ENCODE measurements around the gene ATP2C1.
"Not testable (repeated sequence)": the region's sequence is repeated elsewhere in the genome, so short reads cannot be mapped to it uniquely, and the experiment has no call there.

The ATP2C1 gene

GRCh38 chr3:130893376-130894129, at the start of gene ATP2C1:
TSS of gene ATP2C1 (plus strand) at chr3:130894084. CDS start at chr3:130894770, 686 bp downstream.
- DNase-seq (ENCODE audit: low read depth in 2 of 3, low spot score in 1 of 3) = peak; percentile 80 to 88 (median 83)

- DNase-seq (ENCODE audit: low read depth in 2 of 3, low spot score in 1 of 3) = no peak
Measured at GRCh38 chr3:130844462-130844861, 49.4 kb upstream of the ATP2C1 start.

GRCh38 chr3:130846181-130846580, 47.7 kb upstream of the ATP2C1 start:
- no peak for DNase-seq (ENCODE audit: low read depth in 2 of 3, low spot score in 1 of 3)

GRCh38 chr3:130849091-130849552, 44.8 kb upstream of the ATP2C1 start:
- no peak for DNase-seq (ENCODE audit: low read depth in 2 of 3, low spot score in 1 of 3)

GRCh38 chr3:130850044-130850797, 43.7 kb upstream of the ATP2C1 start:
- DNase-seq (ENCODE audit: low read depth in 2 of 3, low spot score in 1 of 3) = peak; percentile 35 to 47 (median 39)

GRCh38 chr3:130850843-130851242, 43.0 kb upstream of the ATP2C1 start:
- no peak for DNase-seq (ENCODE audit: low read depth in 2 of 3, low spot score in 1 of 3)

GRCh38 chr3:130851277-130851676, 42.6 kb upstream of the ATP2C1 start:
- DNase-seq (ENCODE audit: low read depth in 2 of 3, low spot score in 1 of 3) = no peak

- DNase-seq (ENCODE audit: low read depth in 2 of 3, low spot score in 1 of 3) = no peak
Measured at GRCh38 chr3:130853581-130853980, 40.3 kb upstream of the ATP2C1 start.

GRCh38 chr3:130854208-130854864, 39.5 kb upstream of the ATP2C1 start:
- DNase-seq (ENCODE audit: low read depth in 2 of 3, low spot score in 1 of 3) = no peak

- DNase-seq (ENCODE audit: low read depth in 2 of 3, low spot score in 1 of 3) = no peak
Measured at GRCh38 chr3:130857336-130858026, 36.4 kb upstream of the ATP2C1 start.

- not testable (repeated sequence) for DNase-seq (ENCODE audit: low read depth in 2 of 3, low spot score in 1 of 3)
Measured at GRCh38 chr3:130862130-130862529, 31.8 kb upstream of the ATP2C1 start.

GRCh38 chr3:130865489-130865888, 28.4 kb upstream of the ATP2C1 start:
- DNase-seq (ENCODE audit: low read depth in 2 of 3, low spot score in 1 of 3) = no peak

GRCh38 chr3:130866327-130866726, 27.6 kb upstream of the ATP2C1 start:
- no peak for DNase-seq (ENCODE audit: low read depth in 2 of 3, low spot score in 1 of 3)

GRCh38 chr3:130870423-130870822, 23.5 kb upstream of the ATP2C1 start:
- no peak for DNase-seq (ENCODE audit: low read depth in 2 of 3, low spot score in 1 of 3)

GRCh38 chr3:130876594-130876993, 17.3 kb upstream of the ATP2C1 start:
- no peak for DNase-seq (ENCODE audit: low read depth in 2 of 3, low spot score in 1 of 3)

- DNase-seq (ENCODE audit: low read depth in 2 of 3, low spot score in 1 of 3) = no peak
Measured at GRCh38 chr3:130878464-130878863, 15.4 kb upstream of the ATP2C1 start.

- no peak for DNase-seq (ENCODE audit: low read depth in 2 of 3, low spot score in 1 of 3)
Measured at GRCh38 chr3:130889416-130889946, 4.4 kb upstream of the ATP2C1 start.

- peak; percentile 32 to 66 (median 33) for DNase-seq (ENCODE audit: low read depth in 2 of 3, low spot score in 1 of 3)
Measured at GRCh38 chr3:130892759-130893375, 1.0 kb upstream of the ATP2C1 start.

- peak in 2 of 3 donors; percentile 5 to 25 for DNase-seq (ENCODE audit: low read depth in 2 of 3, low spot score in 1 of 3)
Measured at GRCh38 chr3:130894130-130894985, 474 bp downstream of the ATP2C1 start.

GRCh38 chr3:130894986-130895280, 1.0 kb downstream of the ATP2C1 start:
- no peak for DNase-seq (ENCODE audit: low read depth in 2 of 3, low spot score in 1 of 3)

All from stimulated activated CD4-positive, alpha-beta T cell treated with anti-CD3 and anti-CD28 coated beads, Interleukin-12 subunit alpha, Interleukin-12 subunit beta, amount 100 ng/mL, for 48 hours (primary cell).